CD4-positive, alpha-beta T cell (primary cell): Measurements from ENCODE around the gene SRSF10. TPM values are rescaled to one million over a fixed set of nuclear protein-coding genes. Genes with fewer than 3 reads are reported as not detected.

ENCODE experiments used
- ATAC-seq: fragments of 200-7000 bp; cut with Tn5 transposase; one replicate; pipeline ENCODE4 v1.10.0; 2022; ENCODE audit warnings: mild to moderate bottlenecking; ENCODE audit not compliant: poor library complexity
- CTCF ChIA-PET: fragments of 350-600 bp; sonication (Branson Sonifier 250); formaldehyde crosslinking; loops from one replicate; lab custom pipeline; 2021; ENCODE audit warnings: antibody characterized with exemption, inconsistent platforms; lab: Charles Lee
- POLR2A ChIA-PET: fragments of 350-600 bp; sonication (Branson Sonifier 250); formaldehyde crosslinking; loops from one replicate; lab custom pipeline; 2021; ENCODE audit warnings: antibody characterized with exemption, inconsistent platforms; lab: Charles Lee
- DNase-seq, 14 experiments: peaks; one replicate each; pipeline ENCODE4 v3.0.0-alpha.2; 2013 to 2020; ENCODE audit warnings: mixed read lengths in 2 of 14
- H3K27ac ChIP-seq, 2 donors: one replicate each; pipeline versions ENCODE4 v1.5.1 to v1.7.0; 2013; ENCODE audit warnings: low read length in 2 of 2, low read depth in 1 of 2, mild to moderate bottlenecking in 1 of 2
- H3K27me3 ChIP-seq, 2 experiments: 1 replicate in 1 of 2; 2 replicates in 1 of 2; pipeline versions ENCODE4 v1.6.1 to v1.7.0; 2013; ENCODE audit warnings: low read length in 2 of 2, control low read depth in 1 of 2, mild to moderate bottlenecking in 1 of 2, moderate library complexity in 1 of 2; ENCODE audit not compliant: insufficient read depth in 2 of 2, control insufficient read depth in 1 of 2
- H3K36me3 ChIP-seq: one replicate; pipeline ENCODE4 v1.6.1; 2013; ENCODE audit warnings: low read length, control low read depth; ENCODE audit not compliant: insufficient read depth
- H3K4me1 ChIP-seq: one replicate; pipeline ENCODE4 v1.6.1; 2013; ENCODE audit warnings: low read length, control low read depth; ENCODE audit not compliant: insufficient read depth
- H3K4me3 ChIP-seq: one replicate; pipeline ENCODE4 v1.5.1; 2013; ENCODE audit warnings: mild to moderate bottlenecking, low read length, moderate library complexity
- H3K9me3 ChIP-seq, 2 experiments: 1 replicate in 1 of 2; 2 replicates in 1 of 2; pipeline versions ENCODE4 v1.6.1 to v1.7.0; 2013; ENCODE audit warnings: low read length in 2 of 2, mild to moderate bottlenecking in 2 of 2, control low read depth in 1 of 2, moderate library complexity in 1 of 2; ENCODE audit not compliant: control insufficient read depth in 1 of 2, insufficient read depth in 1 of 2
- H3K27ac Mint-ChIP-seq: one replicate; pipeline ENCODE4 v1.8.0; 2020; ENCODE audit warnings: mixed read lengths
- H3K27me3 Mint-ChIP-seq: one replicate; pipeline ENCODE4 v1.8.0; 2021; ENCODE audit warnings: mixed read lengths
- H3K36me3 Mint-ChIP-seq: one replicate; pipeline ENCODE4 v1.8.0; 2021; ENCODE audit warnings: low read depth, mixed read lengths
- H3K4me1 Mint-ChIP-seq: one replicate; pipeline ENCODE4 v1.8.0; 2021; ENCODE audit warnings: low read depth, mixed read lengths
- H3K4me3 Mint-ChIP-seq: one replicate; pipeline ENCODE4 v1.8.0; 2020; ENCODE audit warnings: mild to moderate bottlenecking, mixed read lengths
- H3K9me3 Mint-ChIP-seq: one replicate; pipeline ENCODE4 v1.8.0; 2020; ENCODE audit warnings: mixed read lengths
- intact Hi-C, 2 experiments: fragments of 100-400 bp; cut with DNase I in 1 of 2; cut with micrococcal nuclease in 1 of 2; formaldehyde crosslinking; loops; one replicate each; pipeline versions ENCODE4 v1.15.1 to v1.9.0; 2023 to 2025; cut with DNase I, micrococcal nuclease
- total RNA-seq, 174 experiments: library from RNA in 2 of 174; stranded (reverse) in 2 of 174; gene quantifications; one replicate each; pipeline ENCODE4 v1.2.3 and lab custom pipeline; 2021 to 2026
- TF ChIP-seq, protein P1 (sequence below): fragments of 200-600 bp; IDR thresholded peaks from one replicate; pipeline ENCODE4 v1.8.0; 2022; ENCODE audit warnings: antibody characterized with exemption, mild to moderate bottlenecking

Gene SRSF10
- total RNA-seq, 2 experiments from 2014 or later: 346 to 356 TPM

GRCh38 chr1:24002695-24003094 is 22.6 kb upstream of the SRSF10 start:
- no peaks in the 10 kb centered on the region for H3K4me1 Mint-ChIP-seq
- TF ChIP-seq, protein P1, sequence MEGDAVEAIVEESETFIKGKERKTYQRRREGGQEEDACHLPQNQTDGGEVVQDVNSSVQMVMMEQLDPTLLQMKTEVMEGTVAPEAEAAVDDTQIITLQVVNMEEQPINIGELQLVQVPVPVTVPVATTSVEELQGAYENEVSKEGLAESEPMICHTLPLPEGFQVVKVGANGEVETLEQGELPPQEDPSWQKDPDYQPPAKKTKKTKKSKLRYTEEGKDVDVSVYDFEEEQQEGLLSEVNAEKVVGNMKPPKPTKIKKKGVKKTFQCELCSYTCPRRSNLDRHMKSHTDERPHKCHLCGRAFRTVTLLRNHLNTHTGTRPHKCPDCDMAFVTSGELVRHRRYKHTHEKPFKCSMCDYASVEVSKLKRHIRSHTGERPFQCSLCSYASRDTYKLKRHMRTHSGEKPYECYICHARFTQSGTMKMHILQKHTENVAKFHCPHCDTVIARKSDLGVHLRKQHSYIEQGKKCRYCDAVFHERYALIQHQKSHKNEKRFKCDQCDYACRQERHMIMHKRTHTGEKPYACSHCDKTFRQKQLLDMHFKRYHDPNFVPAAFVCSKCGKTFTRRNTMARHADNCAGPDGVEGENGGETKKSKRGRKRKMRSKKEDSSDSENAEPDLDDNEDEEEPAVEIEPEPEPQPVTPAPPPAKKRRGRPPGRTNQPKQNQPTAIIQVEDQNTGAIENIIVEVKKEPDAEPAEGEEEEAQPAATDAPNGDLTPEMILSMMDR: no peak
- H3K36me3 Mint-ChIP-seq: no peaks in the 10 kb centered on the region
- no peak overlapping the region for H3K27ac ChIP-seq
- H3K4me3 Mint-ChIP-seq: no peak overlapping the region
- intact Hi-C loops: no loop called here
- H3K27me3 Mint-ChIP-seq: peaks cover 5% of the 10 kb centered on the region
- POLR2A ChIA-PET: no interaction called here
- no peak overlapping the region for H3K4me3 ChIP-seq
- no peak for ATAC-seq
- no peak overlapping the region for H3K27ac Mint-ChIP-seq
- H3K36me3 ChIP-seq: no peaks in the 10 kb centered on the region
- no peaks in the 10 kb centered on the region for H3K9me3 ChIP-seq
- no peak for DNase-seq
- CTCF ChIA-PET: no interaction called here
- no peaks in the 10 kb centered on the region for H3K9me3 Mint-ChIP-seq
- H3K27me3 ChIP-seq: no peaks in the 10 kb centered on the region
- H3K4me1 ChIP-seq: no peaks in the 10 kb centered on the region

GRCh38 chr1:23999156-23999671 is 19.1 kb upstream of the SRSF10 start:
- no peak overlapping the region for H3K4me3 Mint-ChIP-seq
- H3K4me3 ChIP-seq: no peak overlapping the region
- no peaks in the 10 kb centered on the region for H3K9me3 ChIP-seq
- no peaks in the 10 kb centered on the region for H3K36me3 ChIP-seq
- no peaks in the 10 kb centered on the region for H3K27me3 ChIP-seq
- TF ChIP-seq, protein P1: no peak
- ATAC-seq: no peak
- no peaks in the 10 kb centered on the region for H3K9me3 Mint-ChIP-seq
- no peaks in the 10 kb centered on the region for H3K4me1 ChIP-seq
- H3K4me1 Mint-ChIP-seq: no peaks in the 10 kb centered on the region
- no peak for DNase-seq
- no peak overlapping the region for H3K27ac Mint-ChIP-seq
- ChIA-PET CTCF (no interaction called here), POLR2A (no interaction called here)
- intact Hi-C loops: no loop called here
- no peak overlapping the region for H3K27ac ChIP-seq
- H3K27me3 Mint-ChIP-seq: no peaks in the 10 kb centered on the region
- H3K36me3 Mint-ChIP-seq: no peaks in the 10 kb centered on the region

- CTCF ChIA-PET: no interaction called here
- Histone ChIP-seq H3K27ac (no peak overlapping the region), H3K27me3 (no peaks in the 10 kb centered on the region), H3K4me1 (no peaks in the 10 kb centered on the region), H3K9me3 (no peaks in the 10 kb centered on the region), H3K36me3 (no peaks in the 10 kb centered on the region), H3K4me3 (no peak overlapping the region)
- intact Hi-C loops: no loop called here
- no peaks in the 10 kb centered on the region for H3K4me1 Mint-ChIP-seq
- no peak for DNase-seq
- H3K9me3 Mint-ChIP-seq: no peaks in the 10 kb centered on the region
- H3K27ac Mint-ChIP-seq: no peak overlapping the region
- ATAC-seq: no peak
- TF ChIP-seq, protein P1: no peak
- POLR2A ChIA-PET: no interaction called here
- H3K27me3 Mint-ChIP-seq: no peaks in the 10 kb centered on the region
- H3K36me3 Mint-ChIP-seq: no peaks in the 10 kb centered on the region
- H3K4me3 Mint-ChIP-seq: no peak overlapping the region
Measured at GRCh38 chr1:23997812-23998211, 17.7 kb upstream of the SRSF10 start.
